Hepatocyte (in vitro differentiated cells): ENCODE data around the gene C6orf136. TPM values are rescaled to one million over a fixed set of nuclear protein-coding genes. Genes with fewer than 3 reads are reported as not detected.

Experiments
- DNase-seq: peaks from one replicate; pipeline ENCODE4 v3.0.0-alpha.2; 2016; ENCODE audit warnings: low spot score
- H2AFZ ChIP-seq: fragments of 200-600 bp; sonication (generic); 2 replicates; pipeline ENCODE4 v1.6.0; 2016; ENCODE audit warnings: antibody characterized with exemption, mild to moderate bottlenecking
- H3K27ac ChIP-seq: fragments of 200-600 bp; sonication (generic); 2 replicates; pipeline ENCODE4 v1.5.1; 2016; ENCODE audit warnings: mild to moderate bottlenecking
- H3K27me3 ChIP-seq: fragments of 200-600 bp; sonication (generic); 2 replicates; pipeline ENCODE4 v1.6.1; 2016
- H3K36me3 ChIP-seq: fragments of 200-600 bp; sonication (generic); replicated peaks from 2 replicates; pipeline ENCODE4 v1.5.1; 2016; ENCODE audit warnings: low read depth; ENCODE audit not compliant: insufficient read depth
- H3K4me1 ChIP-seq: fragments of 200-600 bp; sonication (generic); 2 replicates; pipeline ENCODE4 v1.5.1; 2016; ENCODE audit warnings: mild to moderate bottlenecking, moderate library complexity; ENCODE audit not compliant: insufficient read depth
- H3K4me2 ChIP-seq: fragments of 200-600 bp; sonication (generic); 2 replicates; pipeline ENCODE4 v1.6.0; 2016
- H3K4me3 ChIP-seq: fragments of 200-600 bp; sonication (generic); 2 replicates; pipeline ENCODE4 v1.5.1; 2016; ENCODE audit warnings: mild to moderate bottlenecking
- H3K79me2 ChIP-seq: fragments of 200-600 bp; sonication (generic); 2 replicates; pipeline ENCODE4 v1.6.0; 2017; ENCODE audit warnings: mild to moderate bottlenecking
- H3K9me2 ChIP-seq: fragments of 200-600 bp; sonication (generic); replicated peaks from 2 replicates; pipeline ENCODE4 v1.6.0; 2017; ENCODE audit warnings: mild to moderate bottlenecking; ENCODE audit not compliant: insufficient read depth
- H3K9me3 ChIP-seq: fragments of 200-600 bp; sonication (generic); 2 replicates; pipeline ENCODE4 v1.5.1; 2016; ENCODE audit warnings: low read depth, mild to moderate bottlenecking
- H4K20me1 ChIP-seq: fragments of 200-600 bp; sonication (generic); 2 replicates; pipeline ENCODE4 v1.6.0; 2016; ENCODE audit warnings: mild to moderate bottlenecking; ENCODE audit not compliant: insufficient read depth, poor library complexity, severe bottlenecking
- CTCF ChIP-seq: fragments of 200-600 bp; sonication (generic); IDR thresholded peaks from 2 replicates; pipeline ENCODE4 v1.5.1; 2016; ENCODE audit warnings: antibody characterized with exemption, mild to moderate bottlenecking; ENCODE audit not compliant: poor library complexity
- EZH2 ChIP-seq: fragments of 200-600 bp; sonication (generic); IDR thresholded peaks from 2 replicates; pipeline ENCODE4 v1.6.1; 2016; ENCODE audit warnings: antibody characterized with exemption, mild to moderate bottlenecking, borderline replicate concordance
- EZH2phosphoT487 ChIP-seq: fragments of 200-600 bp; sonication (generic); IDR thresholded peaks from one replicate; pipeline ENCODE4 v1.6.1; 2018; ENCODE audit warnings: antibody characterized with exemption, mild to moderate bottlenecking, low read depth, moderate library complexity; ENCODE audit not compliant: unreplicated experiment, severe bottlenecking
- WGBS: methylation state at CpG from one replicate; pipeline ENCODE4 v1.1.6; 2016; ENCODE audit warnings: low lambda C conversion rate; ENCODE audit errors: missing lambda C conversion rate; 5-methylcytosine and 5-hydroxymethylcytosine counted together
- polyA plus RNA-seq: library from polyadenylated mRNA; unstranded; fragments of >200 nt; fragmentation: Nextera tagmentation; extraction: Ambion mirVana; gene quantifications from 2 replicates; pipeline ENCODE4 v1.2.1, GENCODE V29; 2016
- total RNA-seq: library from RNA; depleted of rRNA; stranded (reverse); fragments of >200 nt; gene quantifications from 2 replicates; pipeline ENCODE4 v1.2.3, GENCODE V29; 2014

Gene C6orf136
- total and polyA plus RNA-seq, 2 experiments from 2014 or later: 8.7 to 16.9 TPM

GRCh38 chr6:30684386-30685156, 37.6 kb downstream of the C6orf136 start:
- Histone ChIP-seq H3K27me3 (no peaks in the 10 kb centered on the region), H3K27ac (peak overlapping the region; percentile 98), H3K79me2 (peaks cover 72% of the 10 kb centered on the region), H3K9me2 (no peaks in the 10 kb centered on the region), H4K20me1 (peaks cover 4% of the 10 kb centered on the region), H3K36me3 (no peaks in the 10 kb centered on the region), H3K4me1 (peaks cover 46% of the 10 kb centered on the region), H3K4me3 (no peak overlapping the region), H2AFZ (no peak overlapping the region), H3K4me2 (peak overlapping the region; percentile 93), H3K9me3 (no peaks in the 10 kb centered on the region)
- WGBS: 87% methylated on average over 13 of the region's 21 CpGs
- TF ChIP-seq EZH2 (no peak), EZH2phosphoT487 (no peak), CTCF (no peak)
- no peak for DNase-seq

- no peaks in the 10 kb centered on the region for H3K27me3 ChIP-seq
- H2AFZ ChIP-seq: no peak overlapping the region
- H3K36me3 ChIP-seq: no peaks in the 10 kb centered on the region
- H3K4me3 ChIP-seq: no peak overlapping the region
- peak overlapping the region; percentile 98 for H3K27ac ChIP-seq
- H3K9me2 ChIP-seq: no peaks in the 10 kb centered on the region
- H3K4me2 ChIP-seq: peak overlapping the region; percentile 93
- peaks cover 46% of the 10 kb centered on the region for H3K4me1 ChIP-seq
- peaks cover 72% of the 10 kb centered on the region for H3K79me2 ChIP-seq
- DNase-seq: no peak
- TF ChIP-seq CTCF: no peak
- TF ChIP-seq EZH2phosphoT487: no peak
- no peak for TF ChIP-seq EZH2
- 70% methylated on average over 29 of the region's 29 CpGs for WGBS
- H3K9me3 ChIP-seq: no peaks in the 10 kb centered on the region
- H4K20me1 ChIP-seq: peaks cover 4% of the 10 kb centered on the region
Measured at GRCh38 chr6:30685157-30686008, 38.5 kb downstream of the C6orf136 start.

- H3K4me1 ChIP-seq: peaks cover 46% of the 10 kb centered on the region
- peak; percentile 83 for DNase-seq
- H3K36me3 ChIP-seq: no peaks in the 10 kb centered on the region
- no peaks in the 10 kb centered on the region for H3K9me3 ChIP-seq
- WGBS: 10% methylated on average over 13 of the region's 41 CpGs
- peak within 1 kb of the TSS; percentile 98 for H3K27ac ChIP-seq
- H3K9me2 ChIP-seq: no peaks in the 10 kb centered on the region
- H4K20me1 ChIP-seq: peaks cover 4% of the 10 kb centered on the region
- H3K4me2 ChIP-seq: peak within 1 kb of the TSS; percentile 93
- H3K4me3 ChIP-seq: peak within 1 kb of the TSS; percentile 94
- H2AFZ ChIP-seq: peak within 1 kb of the TSS; percentile 86
- H3K27me3 ChIP-seq: no peaks in the 10 kb centered on the region
- TF ChIP-seq EZH2 (no peak), CTCF (no peak), EZH2phosphoT487 (no peak)
- peaks cover 68% of the 10 kb centered on the region for H3K79me2 ChIP-seq
Measured at GRCh38 chr6:30686009-30686907, 39.3 kb downstream of the C6orf136 start, which contains the start of gene PPP1R18. Gene PPP1R18 (minus strand): TSS chr6:30686645. CDS start chr6:30686018, 627 bp downstream.
